ENCODE data around the gene TAS2R60. TPM values are rescaled to one million over a fixed set of nuclear protein-coding genes. Genes with fewer than 3 reads are reported as not detected.
A peak's percentile ranks its signal among the peaks of the same experiment; 100 is the strongest.
"Not testable (repeated sequence)": the region's sequence is repeated elsewhere in the genome, so short reads cannot be mapped to it uniquely, and the experiment has no call there.

Gene TAS2R60
- total RNA-seq, 8 experiments from 2014 or later = not detected

- Histone ChIP-seq H3K27ac (no peak overlapping the region), H3K4me3 (no peak overlapping the region), H3K4me1 (replicated peaks in 1 of 2) (no peaks in the 10 kb centered on the region)
- in situ Hi-C loops (cut with MboI; ENCODE audit: low pct_unique_long_range_greater_than_20kb in 2 of 9, low sequenced_read_pairs in 9 of 9, unreplicated experiment in 9 of 9) = no loop called here
- WGBS, 10 experiments = 25 to 100% (median 94%) methylated on average over 1 of the region's 1 CpG
- ATAC-seq (replicated peaks in 6 of 8) = no peak
These were observed 24.5 kb downstream of the TAS2R60 start for GRCh38 chr7:143467724-143468123.

DNA sequence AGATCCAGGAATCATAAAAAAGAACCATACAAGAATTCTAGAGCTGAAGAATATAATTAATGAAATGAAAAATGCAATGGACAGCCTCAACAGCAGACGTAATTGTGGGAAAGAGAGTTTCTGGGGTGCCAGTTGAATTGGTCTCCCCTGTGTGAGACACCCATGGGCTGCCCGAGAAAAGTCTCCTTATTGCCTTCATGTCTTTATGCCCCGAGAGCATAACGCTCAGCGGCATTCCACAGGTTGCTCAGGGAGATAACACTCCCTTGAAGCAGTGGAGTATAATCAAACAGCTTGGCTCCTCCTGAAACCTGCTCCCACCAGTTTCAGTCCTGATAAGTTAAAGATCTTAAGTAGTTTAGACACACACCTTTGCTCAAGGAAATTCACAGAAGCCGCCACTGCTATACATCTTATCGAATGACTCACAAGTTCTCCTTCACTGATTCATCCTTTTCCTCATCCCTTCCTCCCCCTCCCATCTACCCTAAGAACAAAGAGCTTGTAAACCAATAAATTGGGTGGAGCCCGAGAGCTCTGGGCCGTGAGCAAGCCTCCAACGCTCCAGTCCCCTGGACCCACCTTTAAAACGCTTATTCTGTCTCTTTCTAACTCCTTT lies 28.9 kb downstream of the TAS2R60 start:
- ATAC-seq (replicated peaks in 6 of 8); in situ Hi-C loops (cut with MboI; ENCODE audit: low pct_unique_long_range_greater_than_20kb in 2 of 9, low sequenced_read_pairs in 9 of 9, unreplicated experiment in 9 of 9): not testable (repeated sequence)

GRCh38 chr7:143477501-143478150 lies 34.4 kb downstream of the TAS2R60 start, which contains the start of gene TAS2R41:
Gene TAS2R41 (plus strand): TSS chr7:143477873. CDS start chr7:143477873, 0 bp downstream.
- Histone ChIP-seq H3K4me3 (no peak within 1 kb of the TSS), H3K27ac (no peak within 1 kb of the TSS), H3K4me1 (replicated peaks in 1 of 2) (no peaks in the 10 kb centered on the region)
- peak in 1 of 8 experiments; percentile 4 for ATAC-seq (replicated peaks in 6 of 8)
- WGBS, 10 experiments = 57 to 100% (median 90%) methylated on average over 1 to 7 of the region's 10 CpGs; no CpG with 5 or more reads in 1 of the 10 experiments
- in situ Hi-C loops (cut with MboI; ENCODE audit: low pct_unique_long_range_greater_than_20kb in 2 of 9, low sequenced_read_pairs in 9 of 9, unreplicated experiment in 9 of 9) = no loop called here

More for the DNA sequence above, 28.9 kb downstream of the TAS2R60 start:
- H3K27ac ChIP-seq; H3K4me3 ChIP-seq; H3K4me1 ChIP-seq (replicated peaks in 1 of 2): not testable (repeated sequence)
- 49 to 92% (median 69%) methylated on average over 1 to 9 of the region's 11 CpGs for WGBS, 10 experiments

DNA sequence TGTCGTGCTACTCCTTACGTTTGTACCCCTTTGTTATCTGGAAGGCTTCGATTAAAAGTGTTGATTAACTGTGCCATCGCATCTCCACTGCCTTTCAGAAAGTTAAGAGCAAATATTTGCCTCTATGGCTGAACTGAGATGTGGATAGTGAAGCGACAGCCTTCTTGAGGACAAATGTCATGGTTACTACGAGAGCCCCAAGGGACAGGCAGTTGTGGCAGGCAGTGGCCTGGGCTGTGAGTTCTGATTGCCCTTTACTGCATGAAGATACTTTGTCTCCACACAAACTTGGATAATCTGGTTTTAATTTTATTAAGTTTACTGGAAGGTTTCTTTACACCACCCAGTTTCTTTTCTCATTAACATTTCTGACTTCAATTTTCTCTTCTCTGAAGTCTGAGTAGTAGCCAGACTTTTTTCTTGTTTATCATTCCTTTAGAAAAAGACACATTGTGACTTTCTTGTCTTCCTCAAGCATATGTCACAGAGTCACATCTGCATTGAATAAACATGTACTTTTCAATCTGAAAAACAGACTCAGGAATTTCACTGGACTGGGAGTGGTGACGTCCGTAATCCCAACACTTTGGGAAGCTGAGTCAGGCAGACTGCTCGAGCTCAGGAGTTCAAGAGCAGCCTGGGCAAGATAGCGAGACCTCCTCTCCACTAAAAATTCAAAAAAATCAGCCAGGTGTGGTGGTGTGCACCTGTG lies 36.0 kb downstream of the TAS2R60 start:
- in situ Hi-C loops (cut with MboI; ENCODE audit: low pct_unique_long_range_greater_than_20kb in 2 of 9, low sequenced_read_pairs in 9 of 9, unreplicated experiment in 9 of 9) = no loop called here
- no peak overlapping the region for H3K27ac ChIP-seq
- WGBS, 10 experiments = 40 to 94% (median 78%) methylated on average over 2 to 9 of the region's 10 CpGs; no CpG with 5 or more reads in 1 of the 10 experiments
- peak in 4 of 8 experiments; percentile 29 to 82 (median 60) for ATAC-seq (replicated peaks in 6 of 8)
- no peaks in the 10 kb centered on the region for H3K4me1 ChIP-seq (replicated peaks in 1 of 2)
- H3K4me3 ChIP-seq = no peak overlapping the region

DNA sequence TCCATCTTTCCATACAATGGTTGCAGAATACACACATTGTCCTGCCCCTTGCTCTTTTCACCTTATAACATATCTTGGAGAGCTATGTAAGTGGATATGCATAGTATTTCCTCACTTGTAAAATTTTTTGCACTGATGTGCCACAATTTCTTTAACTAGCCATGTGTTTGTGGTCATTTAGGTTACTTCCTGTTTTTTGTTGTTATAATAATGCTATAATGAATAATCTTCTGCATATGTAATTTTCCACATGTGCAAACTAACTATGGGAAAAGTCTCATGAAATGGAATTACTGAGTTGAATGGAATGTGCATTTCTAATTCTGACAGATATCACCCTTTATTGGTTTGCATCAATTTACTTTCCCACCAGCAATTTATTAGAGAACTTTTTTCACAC lies 37.2 kb downstream of the TAS2R60 start:
- Histone ChIP-seq H3K27ac (no peak overlapping the region), H3K4me1 (replicated peaks in 1 of 2) (no peaks in the 10 kb centered on the region), H3K4me3 (no peak overlapping the region)
- ATAC-seq (replicated peaks in 6 of 8) = peak in 3 of 8 experiments; percentile 7 to 58 (median 14)
- in situ Hi-C loops (cut with MboI; ENCODE audit: low pct_unique_long_range_greater_than_20kb in 2 of 9, low sequenced_read_pairs in 9 of 9, unreplicated experiment in 9 of 9) = no loop called here

- no peak for ATAC-seq (replicated peaks in 6 of 8)
- H3K4me1 ChIP-seq (replicated peaks in 1 of 2) = no peaks in the 10 kb centered on the region
These were observed 40.9 kb downstream of the TAS2R60 start for GRCh38 chr7:143484119-143484518.

DNA sequence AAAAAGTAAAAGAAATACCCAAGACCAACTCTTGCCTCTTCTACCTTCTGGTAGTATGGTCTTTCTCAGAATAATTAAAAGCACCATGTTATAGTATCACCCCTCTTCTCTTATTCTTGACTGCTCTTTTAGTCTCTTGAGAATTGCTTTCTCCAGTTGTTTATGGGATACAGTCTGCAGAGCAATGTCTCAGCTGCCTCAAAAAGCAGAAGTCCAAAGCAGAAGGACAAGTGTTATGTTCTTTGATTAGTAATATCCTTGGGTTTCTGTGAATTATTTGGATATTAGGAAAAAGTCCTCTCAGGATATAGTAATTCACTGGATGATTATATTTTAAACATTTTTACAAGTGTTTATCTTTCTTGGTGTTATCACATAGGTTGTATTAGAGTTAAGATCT lies 41.8 kb downstream of the TAS2R60 start:
- no peak for ATAC-seq (replicated peaks in 6 of 8)
- H3K4me3 ChIP-seq = no peak overlapping the region
- in situ Hi-C loops (cut with MboI; ENCODE audit: low pct_unique_long_range_greater_than_20kb in 2 of 9, low sequenced_read_pairs in 9 of 9, unreplicated experiment in 9 of 9) = no loop called here
- no peaks in the 10 kb centered on the region for H3K4me1 ChIP-seq (replicated peaks in 1 of 2)
- no peak overlapping the region for H3K27ac ChIP-seq

More at GRCh38 chr7:143484119-143484518, 40.9 kb downstream of the TAS2R60 start:
- 39 to 100% (median 87%) methylated on average over 2 to 3 of the region's 3 CpGs for WGBS, 10 experiments
- in situ Hi-C loops (cut with MboI; ENCODE audit: low pct_unique_long_range_greater_than_20kb in 2 of 9, low sequenced_read_pairs in 9 of 9, unreplicated experiment in 9 of 9) = no loop called here
- Histone ChIP-seq H3K4me3 (no peak overlapping the region), H3K27ac (no peak overlapping the region)

- in situ Hi-C loops (cut with MboI; ENCODE audit: low pct_unique_long_range_greater_than_20kb in 2 of 9, low sequenced_read_pairs in 9 of 9, unreplicated experiment in 9 of 9) = no loop called here
- H3K4me1 ChIP-seq (replicated peaks in 1 of 2) = no peaks in the 10 kb centered on the region
- WGBS, 10 experiments = 50 to 96% (median 81%) methylated on average over 1 to 6 of the region's 6 CpGs; no CpG with 5 or more reads in 2 of the 10 experiments
- no peak overlapping the region for H3K4me3 ChIP-seq
- H3K27ac ChIP-seq = no peak overlapping the region
- no peak for ATAC-seq (replicated peaks in 6 of 8)
These were observed 42.2 kb downstream of the TAS2R60 start for GRCh38 chr7:143485500-143485899.

GRCh38 chr7:143486266-143486665 lies 43.0 kb downstream of the TAS2R60 start:
- in situ Hi-C loops (cut with MboI; ENCODE audit: low pct_unique_long_range_greater_than_20kb in 2 of 9, low sequenced_read_pairs in 9 of 9, unreplicated experiment in 9 of 9); H3K27ac ChIP-seq; ATAC-seq (replicated peaks in 6 of 8); H3K4me3 ChIP-seq; H3K4me1 ChIP-seq (replicated peaks in 1 of 2): not testable (repeated sequence)
- 55 to 100% (median 85%) methylated on average over 2 to 3 of the region's 3 CpGs; no CpG with 5 or more reads in 1 of the 10 experiments for WGBS, 10 experiments

DNA sequence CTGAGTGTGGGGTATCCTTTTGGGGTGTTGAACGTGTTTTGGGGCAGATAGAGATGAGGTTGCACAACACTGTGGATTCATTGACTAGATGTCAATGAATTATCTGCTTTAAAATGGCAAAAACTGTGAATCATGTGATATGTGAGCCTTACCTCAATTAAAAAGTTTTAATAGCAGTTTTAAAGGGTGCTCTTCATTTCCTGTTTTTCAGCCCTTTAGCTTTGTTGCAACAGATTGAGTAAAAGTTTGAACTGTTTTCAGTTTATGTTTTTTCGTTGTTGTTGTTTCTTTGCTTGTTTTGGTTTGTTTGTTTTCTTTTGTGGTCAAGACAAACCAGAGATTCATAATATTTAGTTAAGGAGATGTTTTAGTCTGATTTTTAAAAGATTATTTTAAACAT lies 43.8 kb downstream of the TAS2R60 start:
- Histone ChIP-seq H3K4me1 (replicated peaks in 1 of 2) (no peaks in the 10 kb centered on the region), H3K27ac (no peak overlapping the region), H3K4me3 (no peak overlapping the region)
- ATAC-seq (replicated peaks in 6 of 8) = no peak
- in situ Hi-C loops (cut with MboI; ENCODE audit: low pct_unique_long_range_greater_than_20kb in 2 of 9, low sequenced_read_pairs in 9 of 9, unreplicated experiment in 9 of 9) = no loop called here
- WGBS, 10 experiments = 0 to 82% (median 30%) methylated on average over 1 to 2 of the region's 2 CpGs; no CpG with 5 or more reads in 2 of the 10 experiments

GRCh38 chr7:143487566-143487965 lies 44.3 kb downstream of the TAS2R60 start:
- Histone ChIP-seq H3K27ac (no peak overlapping the region), H3K4me1 (replicated peaks in 1 of 2) (no peaks in the 10 kb centered on the region), H3K4me3 (no peak overlapping the region)
- in situ Hi-C loops (cut with MboI; ENCODE audit: low pct_unique_long_range_greater_than_20kb in 2 of 9, low sequenced_read_pairs in 9 of 9, unreplicated experiment in 9 of 9) = no loop called here
- peak in 4 of 8 experiments; percentile 36 to 60 (median 57) for ATAC-seq (replicated peaks in 6 of 8)
- 0 to 98% (median 57%) methylated on average over 1 to 5 of the region's 5 CpGs for WGBS, 10 experiments

DNA sequence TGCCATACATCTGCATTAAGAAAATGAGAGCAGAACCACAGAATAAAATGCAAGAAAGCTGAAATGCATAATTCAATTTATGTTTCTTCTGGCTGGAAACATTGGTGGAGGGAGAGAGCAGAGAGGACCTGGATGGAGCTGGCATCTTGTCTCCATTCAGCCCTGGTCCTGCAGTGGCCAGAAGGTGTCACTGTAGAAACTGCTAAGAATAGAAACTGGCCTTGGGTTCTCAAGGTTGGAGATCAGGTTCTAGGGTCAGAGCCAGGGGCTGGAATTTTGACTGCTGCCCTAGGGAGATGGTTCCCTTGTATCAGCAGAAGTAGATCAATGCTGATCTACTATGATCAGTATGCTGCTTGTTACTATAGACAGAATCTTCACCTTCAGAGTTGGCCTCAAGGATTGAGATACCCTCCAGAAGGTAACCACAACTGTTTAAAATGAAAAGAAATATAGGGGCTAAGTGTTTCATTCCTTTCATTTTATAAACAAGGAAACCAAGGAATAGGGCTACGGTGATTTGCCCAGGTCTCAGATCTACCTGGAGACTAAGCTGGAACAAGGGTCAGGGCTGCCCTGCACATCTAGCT lies 47.6 kb downstream of the TAS2R60 start:
- in situ Hi-C loops (cut with MboI; ENCODE audit: low pct_unique_long_range_greater_than_20kb in 2 of 9, low sequenced_read_pairs in 9 of 9, unreplicated experiment in 9 of 9) = no loop called here
- Histone ChIP-seq H3K4me1 (replicated peaks in 1 of 2) (no peaks in the 10 kb centered on the region), H3K27ac (no peak overlapping the region), H3K4me3 (no peak overlapping the region)
- 80 to 100% (median 100%) methylated on average over 1 of the region's 1 CpG; no CpG with 5 or more reads in 6 of the 10 experiments for WGBS, 10 experiments
- ATAC-seq (replicated peaks in 6 of 8) = peak in 3 of 8 experiments; percentile 60 to 91 (median 66)

GRCh38 chr7:143492043-143492471 lies 48.8 kb downstream of the TAS2R60 start:
- 54 to 100% (median 83%) methylated on average over 1 to 2 of the region's 2 CpGs; no CpG with 5 or more reads in 1 of the 10 experiments for WGBS, 10 experiments
- in situ Hi-C loops (cut with MboI; ENCODE audit: low pct_unique_long_range_greater_than_20kb in 2 of 9, low sequenced_read_pairs in 9 of 9, unreplicated experiment in 9 of 9) = no loop called here
- Histone ChIP-seq H3K4me3 (no peak overlapping the region), H3K27ac (no peak overlapping the region), H3K4me1 (replicated peaks in 1 of 2) (no peaks in the 10 kb centered on the region)
- peak in 2 of 8 experiments; percentile 72 to 74 for ATAC-seq (replicated peaks in 6 of 8)
